Effector memory CD8-positive, alpha-beta T cell (primary cell): ENCODE data around the gene NFKBIZ.

ENCODE experiments used
- ATAC-seq: fragments of 150-1000 bp; cut with Tn5 transposase; replicated peaks from 2 replicates; pipeline ENCODE4 v1.10.0; 2021; ENCODE audit warnings: mild to moderate bottlenecking, moderate library complexity
- DNase-seq, 3 experiments: peaks; one replicate each; pipeline ENCODE4 v3.0.0; 2021
- H3K27ac Mint-ChIP-seq, 2 donors: one replicate each; pipeline ENCODE4 v1.8.0; 2022; ENCODE audit warnings: mild to moderate bottlenecking in 2 of 2, mixed read lengths in 2 of 2, moderate library complexity in 2 of 2
- H3K27me3 Mint-ChIP-seq, 2 donors: one replicate each; pipeline ENCODE4 v1.8.0; 2022; ENCODE audit warnings: mixed read lengths in 2 of 2
- H3K36me3 Mint-ChIP-seq: one replicate; pipeline ENCODE4 v1.8.0; 2022; ENCODE audit warnings: mild to moderate bottlenecking, moderate library complexity, mixed read lengths; ENCODE audit not compliant: insufficient read depth
- H3K4me1 Mint-ChIP-seq, 2 donors: one replicate each; pipeline ENCODE4 v1.8.0; 2022; ENCODE audit warnings: low read depth in 2 of 2, mixed read lengths in 2 of 2
- H3K4me3 Mint-ChIP-seq, 2 donors: one replicate each; pipeline ENCODE4 v1.8.0; 2022; ENCODE audit warnings: mild to moderate bottlenecking in 2 of 2, mixed read lengths in 2 of 2, moderate library complexity in 2 of 2
- H3K9me3 Mint-ChIP-seq, 2 donors: one replicate each; pipeline ENCODE4 v1.8.0; 2022; ENCODE audit warnings: mixed read lengths in 2 of 2

Gene NFKBIZ

GRCh38 chr3:101849714-101850245, 466 bp downstream of the NFKBIZ start:
- Mint-ChIP-seq H3K9me3 (no peaks in the 10 kb centered on the region), H3K4me1 (peaks cover 33% of the 10 kb centered on the region in 2 donors), H3K27ac (peak overlapping the region; percentile 99 to 100), H3K36me3 (peaks cover 60% of the 10 kb centered on the region), H3K4me3 (peak overlapping the region; percentile 87 to 98), H3K27me3 (no peaks in the 10 kb centered on the region)
- DNase-seq: peak; percentile 48 to 55 (median 50)
- ATAC-seq: peak; percentile 31

GRCh38 chr3:101850246-101851051, 1.1 kb downstream of the NFKBIZ start:
- Mint-ChIP-seq H3K4me3 (peak overlapping the region; percentile 87 to 98), H3K4me1 (peaks cover 36 to 38% of the 10 kb centered on the region in 2 donors), H3K9me3 (no peaks in the 10 kb centered on the region), H3K36me3 (peaks cover 66% of the 10 kb centered on the region), H3K27me3 (no peaks in the 10 kb centered on the region), H3K27ac (peak overlapping the region; percentile 99 to 100)
- ATAC-seq (peak; percentile 46), DNase-seq (peak; percentile 51 to 58 (median 52))

- H3K27ac Mint-ChIP-seq: peak overlapping the region; percentile 99 to 100
- peak overlapping the region; percentile 87 to 98 for H3K4me3 Mint-ChIP-seq
- no peak for DNase-seq
- no peak for ATAC-seq
- H3K36me3 Mint-ChIP-seq: peaks cover 74% of the 10 kb centered on the region
- H3K27me3 Mint-ChIP-seq: no peaks in the 10 kb centered on the region
- H3K4me1 Mint-ChIP-seq: peaks cover 36 to 42% of the 10 kb centered on the region in 2 donors
- H3K9me3 Mint-ChIP-seq: no peaks in the 10 kb centered on the region
These were observed 1.9 kb downstream of the NFKBIZ start for GRCh38 chr3:101851072-101851770.

- ATAC-seq (no peak), DNase-seq (no peak)
- Mint-ChIP-seq H3K4me3 (peak overlapping the region; percentile 87 to 98), H3K4me1 (peaks cover 37 to 46% of the 10 kb centered on the region in 2 donors), H3K9me3 (no peaks in the 10 kb centered on the region), H3K27me3 (no peaks in the 10 kb centered on the region), H3K36me3 (peaks cover 83% of the 10 kb centered on the region), H3K27ac (peak overlapping the region; percentile 99 to 100)
These were observed 2.8 kb downstream of the NFKBIZ start for GRCh38 chr3:101851850-101852714.

- H3K36me3 Mint-ChIP-seq: peaks cover 94% of the 10 kb centered on the region
These were observed 3.9 kb downstream of the NFKBIZ start for GRCh38 chr3:101852983-101853840.

GRCh38 chr3:101853982-101854381, 4.7 kb downstream of the NFKBIZ start:
- peak overlapping the region; percentile 39 to 99 for H3K27ac Mint-ChIP-seq
- DNase-seq: no peak
- H3K4me1 Mint-ChIP-seq: peaks cover 45 to 49% of the 10 kb centered on the region in 2 donors
- no peaks in the 10 kb centered on the region for H3K27me3 Mint-ChIP-seq
- no peaks in the 10 kb centered on the region for H3K9me3 Mint-ChIP-seq
- H3K4me3 Mint-ChIP-seq: no peak overlapping the region
- peaks cover 99% of the 10 kb centered on the region for H3K36me3 Mint-ChIP-seq
- no peak for ATAC-seq

More at GRCh38 chr3:101852983-101853840, 3.9 kb downstream of the NFKBIZ start:
- peaks cover 43 to 54% of the 10 kb centered on the region in 2 donors for H3K4me1 Mint-ChIP-seq
- peak overlapping the region; percentile 2 to 35 for H3K4me3 Mint-ChIP-seq
- DNase-seq (no peak), ATAC-seq (no peak)
- peak overlapping the region; percentile 83 to 99 for H3K27ac Mint-ChIP-seq
- no peaks in the 10 kb centered on the region for H3K9me3 Mint-ChIP-seq
- H3K27me3 Mint-ChIP-seq: no peaks in the 10 kb centered on the region

GRCh38 chr3:101854608-101855304, 5.4 kb downstream of the NFKBIZ start:
- no peak for DNase-seq
- Mint-ChIP-seq H3K4me1 (peaks cover 45 to 49% of the 10 kb centered on the region in 2 donors), H3K27ac (peak overlapping the region; percentile 74 to 99), H3K9me3 (no peaks in the 10 kb centered on the region), H3K36me3 (peaks cover 100% of the 10 kb centered on the region), H3K4me3 (peak overlapping the region; percentile 4 to 5), H3K27me3 (no peaks in the 10 kb centered on the region)
- no peak for ATAC-seq

GRCh38 chr3:101857301-101857741, 8.0 kb downstream of the NFKBIZ start:
- Mint-ChIP-seq H3K9me3 (no peaks in the 10 kb centered on the region), H3K27ac (peak overlapping the region; percentile 15 to 29), H3K4me3 (peak overlapping the region in 1 of 2 donors; percentile 25)

GRCh38 chr3:101858464-101859030, 9.2 kb downstream of the NFKBIZ start:
- Mint-ChIP-seq H3K27ac (no peak overlapping the region), H3K4me1 (peaks cover 16 to 30% of the 10 kb centered on the region in 2 donors), H3K36me3 (peaks cover 94% of the 10 kb centered on the region), H3K9me3 (no peaks in the 10 kb centered on the region), H3K4me3 (no peak overlapping the region), H3K27me3 (no peaks in the 10 kb centered on the region)
- DNase-seq: no peak
- no peak for ATAC-seq

More at GRCh38 chr3:101857301-101857741, 8.0 kb downstream of the NFKBIZ start:
- peaks cover 98% of the 10 kb centered on the region for H3K36me3 Mint-ChIP-seq
- H3K27me3 Mint-ChIP-seq: no peaks in the 10 kb centered on the region
- no peak for DNase-seq
- H3K4me1 Mint-ChIP-seq: peaks cover 23 to 36% of the 10 kb centered on the region in 2 donors
- ATAC-seq: no peak

- ATAC-seq (no peak), DNase-seq (no peak)
- Mint-ChIP-seq H3K4me3 (no peak overlapping the region), H3K27me3 (no peaks in the 10 kb centered on the region), H3K36me3 (peaks cover 88% of the 10 kb centered on the region), H3K4me1 (peaks cover 14 to 25% of the 10 kb centered on the region in 2 donors), H3K9me3 (no peaks in the 10 kb centered on the region), H3K27ac (peak overlapping the region in 1 of 2 donors; percentile 9)
These were observed 10.7 kb downstream of the NFKBIZ start for GRCh38 chr3:101859882-101860448.

- Mint-ChIP-seq H3K27me3 (no peaks in the 10 kb centered on the region), H3K36me3 (peaks cover 75% of the 10 kb centered on the region), H3K27ac (peak overlapping the region; percentile 33 to 77), H3K4me3 (no peak overlapping the region), H3K9me3 (no peaks in the 10 kb centered on the region), H3K4me1 (peaks cover 12 to 17% of the 10 kb centered on the region in 2 donors)
- ATAC-seq: peak; percentile 9
- no peak for DNase-seq
These were observed 12.0 kb downstream of the NFKBIZ start for GRCh38 chr3:101861212-101861788.
